H1 (cell line): ENCODE data around the gene DDX51. TPM values are rescaled to one million over a fixed set of nuclear protein-coding genes. Genes with fewer than 3 reads are reported as not detected.

Source experiments
- ASH2L ChIP-seq: fragments of 200-600, 300-600 bp; sonication (generic); IDR thresholded peaks from one replicate; pipeline ENCODE4 v1.7.1; 2017; ENCODE audit warnings: low read length
- BACH1 ChIP-seq: IDR thresholded peaks from 2 replicates; pipeline ENCODE4 v1.6.1; 2012; ENCODE audit warnings: low read length, improper control_type of control experiment
- CBX8 ChIP-seq: fragments of 300-800, 300-1000 bp; sonication (generic); IDR thresholded peaks from 2 replicates; pipeline ENCODE4 v1.7.1; 2016; ENCODE audit warnings: low read depth, low read length, borderline replicate concordance
- CREB1 ChIP-seq: IDR thresholded peaks from 2 replicates; pipeline ENCODE4 v1.6.1; 2012; ENCODE audit warnings: inconsistent platforms
- EZH2 ChIP-seq: fragments of 200-600 bp; sonication (generic); IDR thresholded peaks from 2 replicates; pipeline ENCODE4 v1.7.1; 2012; ENCODE audit warnings: low read depth, mild to moderate bottlenecking, moderate library complexity, low read length, inconsistent platforms; ENCODE audit not compliant: severe bottlenecking
- HDAC2 ChIP-seq, 2 experiments: fragments of 300-600 bp in 1 of 2; sonication (generic) in 1 of 2; IDR thresholded peaks; 2 replicates each; pipeline ENCODE4 v1.6.1; 2011 to 2012; ENCODE audit warnings: low read depth in 2 of 2, low read length in 2 of 2, mild to moderate bottlenecking in 2 of 2, moderate library complexity in 2 of 2, borderline replicate concordance in 1 of 2, inconsistent platforms in 1 of 2
- RXRA ChIP-seq: IDR thresholded peaks from 2 replicates; pipeline ENCODE4 v1.6.1; 2011; ENCODE audit warnings: low read depth, mild to moderate bottlenecking, low read length, moderate library complexity; ENCODE audit not compliant: insufficient read depth
- SIN3A ChIP-seq, 2 experiments: IDR thresholded peaks in 1 of 2; conservative IDR thresholded peaks in 1 of 2; 2 replicates each; pipeline ENCODE4 v1.6.1; 2011 to 2012; ENCODE audit warnings: low read length in 2 of 2, improper control_type of control experiment in 1 of 2, low read depth in 1 of 2, mild to moderate bottlenecking in 1 of 2
- SP4 ChIP-seq: IDR thresholded peaks from 2 replicates; pipeline ENCODE4 v1.6.1; 2012; ENCODE audit warnings: low read length, inconsistent platforms
- polyA plus RNA-seq, 7 experiments: library from polyadenylated mRNA; depleted of rRNA in 3 of 7; stranded (reverse) in 5 of 7; unstranded in 2 of 7; fragments of >200 nt in 5 of 7; fragments of 200-250 nt in 2 of 7; gene quantifications; 1 replicate in 5 of 7; 2 replicates in 1 of 7; 4 replicates in 1 of 7; pipeline versions ENCODE4 v1.2.1 to v1.2.3, GENCODE V29; 2011 to 2013; ENCODE audit warnings: missing spikeins in 2 of 7, mixed read lengths in 2 of 7
- total RNA-seq: library from RNA; stranded (reverse); fragmentation: NEBNext Ultra II Directional; extraction: Animal tissue kit (Norgen Biotek cat#: 25700); gene quantifications from 2 replicates; pipeline ENCODE4 v1.2.1, GENCODE V29; 2021
- TF ChIP-seq, protein P1 (sequence below): fragments of 300-600 bp; sonication (generic); IDR thresholded peaks from 2 replicates; pipeline ENCODE4 v1.7.1; 2012; ENCODE audit warnings: low read length, moderate library complexity, mild to moderate bottlenecking, inconsistent platforms; ENCODE audit not compliant: insufficient replicate concordance

DDX51 gene
- total and polyA plus RNA-seq, 2 of the 8 experiments (the other 6 are each of a cell fraction or from before 2014, with no cell fraction given): 11.2 to 24.4 TPM

- TF ChIP-seq, protein P1, sequence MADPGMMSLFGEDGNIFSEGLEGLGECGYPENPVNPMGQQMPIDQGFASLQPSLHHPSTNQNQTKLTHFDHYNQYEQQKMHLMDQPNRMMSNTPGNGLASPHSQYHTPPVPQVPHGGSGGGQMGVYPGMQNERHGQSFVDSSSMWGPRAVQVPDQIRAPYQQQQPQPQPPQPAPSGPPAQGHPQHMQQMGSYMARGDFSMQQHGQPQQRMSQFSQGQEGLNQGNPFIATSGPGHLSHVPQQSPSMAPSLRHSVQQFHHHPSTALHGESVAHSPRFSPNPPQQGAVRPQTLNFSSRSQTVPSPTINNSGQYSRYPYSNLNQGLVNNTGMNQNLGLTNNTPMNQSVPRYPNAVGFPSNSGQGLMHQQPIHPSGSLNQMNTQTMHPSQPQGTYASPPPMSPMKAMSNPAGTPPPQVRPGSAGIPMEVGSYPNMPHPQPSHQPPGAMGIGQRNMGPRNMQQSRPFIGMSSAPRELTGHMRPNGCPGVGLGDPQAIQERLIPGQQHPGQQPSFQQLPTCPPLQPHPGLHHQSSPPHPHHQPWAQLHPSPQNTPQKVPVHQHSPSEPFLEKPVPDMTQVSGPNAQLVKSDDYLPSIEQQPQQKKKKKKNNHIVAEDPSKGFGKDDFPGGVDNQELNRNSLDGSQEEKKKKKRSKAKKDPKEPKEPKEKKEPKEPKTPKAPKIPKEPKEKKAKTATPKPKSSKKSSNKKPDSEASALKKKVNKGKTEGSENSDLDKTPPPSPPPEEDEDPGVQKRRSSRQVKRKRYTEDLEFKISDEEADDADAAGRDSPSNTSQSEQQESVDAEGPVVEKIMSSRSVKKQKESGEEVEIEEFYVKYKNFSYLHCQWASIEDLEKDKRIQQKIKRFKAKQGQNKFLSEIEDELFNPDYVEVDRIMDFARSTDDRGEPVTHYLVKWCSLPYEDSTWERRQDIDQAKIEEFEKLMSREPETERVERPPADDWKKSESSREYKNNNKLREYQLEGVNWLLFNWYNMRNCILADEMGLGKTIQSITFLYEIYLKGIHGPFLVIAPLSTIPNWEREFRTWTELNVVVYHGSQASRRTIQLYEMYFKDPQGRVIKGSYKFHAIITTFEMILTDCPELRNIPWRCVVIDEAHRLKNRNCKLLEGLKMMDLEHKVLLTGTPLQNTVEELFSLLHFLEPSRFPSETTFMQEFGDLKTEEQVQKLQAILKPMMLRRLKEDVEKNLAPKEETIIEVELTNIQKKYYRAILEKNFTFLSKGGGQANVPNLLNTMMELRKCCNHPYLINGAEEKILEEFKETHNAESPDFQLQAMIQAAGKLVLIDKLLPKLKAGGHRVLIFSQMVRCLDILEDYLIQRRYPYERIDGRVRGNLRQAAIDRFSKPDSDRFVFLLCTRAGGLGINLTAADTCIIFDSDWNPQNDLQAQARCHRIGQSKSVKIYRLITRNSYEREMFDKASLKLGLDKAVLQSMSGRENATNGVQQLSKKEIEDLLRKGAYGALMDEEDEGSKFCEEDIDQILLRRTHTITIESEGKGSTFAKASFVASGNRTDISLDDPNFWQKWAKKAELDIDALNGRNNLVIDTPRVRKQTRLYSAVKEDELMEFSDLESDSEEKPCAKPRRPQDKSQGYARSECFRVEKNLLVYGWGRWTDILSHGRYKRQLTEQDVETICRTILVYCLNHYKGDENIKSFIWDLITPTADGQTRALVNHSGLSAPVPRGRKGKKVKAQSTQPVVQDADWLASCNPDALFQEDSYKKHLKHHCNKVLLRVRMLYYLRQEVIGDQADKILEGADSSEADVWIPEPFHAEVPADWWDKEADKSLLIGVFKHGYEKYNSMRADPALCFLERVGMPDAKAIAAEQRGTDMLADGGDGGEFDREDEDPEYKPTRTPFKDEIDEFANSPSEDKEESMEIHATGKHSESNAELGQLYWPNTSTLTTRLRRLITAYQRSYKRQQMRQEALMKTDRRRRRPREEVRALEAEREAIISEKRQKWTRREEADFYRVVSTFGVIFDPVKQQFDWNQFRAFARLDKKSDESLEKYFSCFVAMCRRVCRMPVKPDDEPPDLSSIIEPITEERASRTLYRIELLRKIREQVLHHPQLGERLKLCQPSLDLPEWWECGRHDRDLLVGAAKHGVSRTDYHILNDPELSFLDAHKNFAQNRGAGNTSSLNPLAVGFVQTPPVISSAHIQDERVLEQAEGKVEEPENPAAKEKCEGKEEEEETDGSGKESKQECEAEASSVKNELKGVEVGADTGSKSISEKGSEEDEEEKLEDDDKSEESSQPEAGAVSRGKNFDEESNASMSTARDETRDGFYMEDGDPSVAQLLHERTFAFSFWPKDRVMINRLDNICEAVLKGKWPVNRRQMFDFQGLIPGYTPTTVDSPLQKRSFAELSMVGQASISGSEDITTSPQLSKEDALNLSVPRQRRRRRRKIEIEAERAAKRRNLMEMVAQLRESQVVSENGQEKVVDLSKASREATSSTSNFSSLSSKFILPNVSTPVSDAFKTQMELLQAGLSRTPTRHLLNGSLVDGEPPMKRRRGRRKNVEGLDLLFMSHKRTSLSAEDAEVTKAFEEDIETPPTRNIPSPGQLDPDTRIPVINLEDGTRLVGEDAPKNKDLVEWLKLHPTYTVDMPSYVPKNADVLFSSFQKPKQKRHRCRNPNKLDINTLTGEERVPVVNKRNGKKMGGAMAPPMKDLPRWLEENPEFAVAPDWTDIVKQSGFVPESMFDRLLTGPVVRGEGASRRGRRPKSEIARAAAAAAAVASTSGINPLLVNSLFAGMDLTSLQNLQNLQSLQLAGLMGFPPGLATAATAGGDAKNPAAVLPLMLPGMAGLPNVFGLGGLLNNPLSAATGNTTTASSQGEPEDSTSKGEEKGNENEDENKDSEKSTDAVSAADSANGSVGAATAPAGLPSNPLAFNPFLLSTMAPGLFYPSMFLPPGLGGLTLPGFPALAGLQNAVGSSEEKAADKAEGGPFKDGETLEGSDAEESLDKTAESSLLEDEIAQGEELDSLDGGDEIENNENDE: no peak
- TF ChIP-seq EZH2: no peak
- no peak for TF ChIP-seq CREB1
- no peak for TF ChIP-seq RXRA
- no peak for TF ChIP-seq CBX8
- TF ChIP-seq SIN3A (conservative IDR thresholded peaks at IDR 0.05 in 1 of 2, IDR thresholded peaks at IDR 0.05 in 1 of 2; ENCODE audit: low read depth in 1 of 2, low read length in 2 of 2): no peak
- TF ChIP-seq BACH1: no peak
- no peak for TF ChIP-seq SP4
- no peak for TF ChIP-seq HDAC2 (IDR thresholded peaks at IDR 0.05; ENCODE audit: borderline replicate concordance in 1 of 2, low read depth in 2 of 2, low read length in 2 of 2)
- TF ChIP-seq ASH2L: no peak
Measured at GRCh38 chr12:132174839-132175490, 30.8 kb upstream of the DDX51 start (continued).
